Measurements from ENCODE around the gene PTCH2. TPM values are rescaled to one million over a fixed set of nuclear protein-coding genes. Genes with fewer than 3 reads are reported as not detected.

The PTCH2 gene
- total and polyA plus RNA-seq, 2 donors from 2014 or later = 0.24 to 1.2 TPM

GRCh38 chr1:44831516-44831915 lies 11.5 kb downstream of the PTCH2 start:
- H3K4me3 ChIP-seq (ENCODE audit: low read length in 3 of 3) = no peak overlapping the region
- no peak for TF ChIP-seq CTCF (IDR thresholded peaks at IDR 0.05; ENCODE audit: borderline replicate concordance, extremely low read depth, insufficient read depth)
- H3K27me3 ChIP-seq (ENCODE audit: control insufficient read depth, insufficient read depth, low read length) = no peaks in the 10 kb centered on the region
- H3K9ac ChIP-seq (ENCODE audit: low read length in 3 of 3) = no peak overlapping the region
- FAIRE-seq = no peak
- no peaks in the 10 kb centered on the region for H3K36me3 ChIP-seq (ENCODE audit: control insufficient read depth in 2 of 3, insufficient read depth in 3 of 3, low read length in 3 of 3)
- no peaks in the 10 kb centered on the region for H3K9me3 ChIP-seq (ENCODE audit: control insufficient read depth in 2 of 3, insufficient read depth in 1 of 3, low read length in 3 of 3)
- peaks cover 0 to 2% (median 0%) of the 10 kb centered on the region in 3 donors for H3K4me1 ChIP-seq (ENCODE audit: control insufficient read depth in 2 of 3, insufficient read depth in 2 of 3, low read depth in 1 of 3, low read length in 3 of 3)
- no peak overlapping the region for H3K27ac ChIP-seq (ENCODE audit: low read depth in 2 of 2, low read length in 2 of 2)
- DNase-seq = no peak
- intact Hi-C loops (cut with DNase I) = loop anchor here (10.0 kb wide), 1 partner anchor 47 kb away; the partner anchor contains the start of gene BEST4

GRCh38 chr1:44830900-44831304 lies 12.2 kb downstream of the PTCH2 start:
- FAIRE-seq = no peak
- Histone ChIP-seq H3K36me3 (ENCODE audit: control insufficient read depth in 2 of 3, insufficient read depth in 3 of 3, low read length in 3 of 3) (no peaks in the 10 kb centered on the region), H3K9me3 (ENCODE audit: control insufficient read depth in 2 of 3, insufficient read depth in 1 of 3, low read length in 3 of 3) (no peaks in the 10 kb centered on the region), H3K9ac (ENCODE audit: low read length in 3 of 3) (no peak overlapping the region), H3K4me3 (ENCODE audit: low read length in 3 of 3) (no peak overlapping the region), H3K4me1 (ENCODE audit: control insufficient read depth in 2 of 3, insufficient read depth in 2 of 3, low read depth in 1 of 3, low read length in 3 of 3) (peaks cover 0 to under 1% (median 0%) of the 10 kb centered on the region in 3 donors), H3K27ac (ENCODE audit: low read depth in 2 of 2, low read length in 2 of 2) (no peak overlapping the region), H3K27me3 (ENCODE audit: control insufficient read depth, insufficient read depth, low read length) (no peaks in the 10 kb centered on the region)
- DNase-seq = no peak
- TF ChIP-seq CTCF (IDR thresholded peaks at IDR 0.05; ENCODE audit: borderline replicate concordance, extremely low read depth, insufficient read depth) = no peak
- intact Hi-C loops (cut with DNase I) = loop anchor here (10.0 kb wide), 1 partner anchor 46 kb away; the partner anchor contains the start of gene BEST4

- H3K36me3 ChIP-seq (ENCODE audit: control insufficient read depth in 2 of 3, insufficient read depth in 3 of 3, low read length in 3 of 3) = no peaks in the 10 kb centered on the region
- no peak overlapping the region for H3K9ac ChIP-seq (ENCODE audit: low read length in 3 of 3)
- H3K4me1 ChIP-seq (ENCODE audit: control insufficient read depth in 2 of 3, insufficient read depth in 2 of 3, low read depth in 1 of 3, low read length in 3 of 3) = no peaks in the 10 kb centered on the region
- no peaks in the 10 kb centered on the region for H3K9me3 ChIP-seq (ENCODE audit: control insufficient read depth in 2 of 3, insufficient read depth in 1 of 3, low read length in 3 of 3)
- H3K27ac ChIP-seq (ENCODE audit: low read depth in 2 of 2, low read length in 2 of 2) = no peak overlapping the region
- DNase-seq (peak in 1 of 5 donors; percentile 78), FAIRE-seq (no peak)
- intact Hi-C loops (cut with DNase I) = loop anchor here (10.0 kb wide), 1 partner anchor 45 kb away; the partner anchor contains the start of gene BEST4
- H3K27me3 ChIP-seq (ENCODE audit: control insufficient read depth, insufficient read depth, low read length) = no peaks in the 10 kb centered on the region
- TF ChIP-seq CTCF (IDR thresholded peaks at IDR 0.05; ENCODE audit: borderline replicate concordance, extremely low read depth, insufficient read depth) = no peak
- no peak overlapping the region for H3K4me3 ChIP-seq (ENCODE audit: low read length in 3 of 3)
These were observed 13.3 kb downstream of the PTCH2 start for GRCh38 chr1:44829506-44830384.

Data from kidney (tissue), 14 donors.